ENCODE results near the gene RUFY4. TPM values are rescaled to one million over a fixed set of nuclear protein-coding genes. Genes with fewer than 3 reads are reported as not detected.

The RUFY4 gene
- total and polyA plus RNA-seq, 2 of the 13 experiments (the other 11 are each of a cell fraction or from before 2014, with no cell fraction given) = not detected

GRCh38 chr2:218041302-218042168 is 27.5 kb upstream of the RUFY4 start:
- ChIA-PET CTCF (ENCODE audit: low intra/inter-chr PET ratio, low total read pairs) (no interaction called here), POLR2A (no interaction called here)
- intact Hi-C loops (cut with micrococcal nuclease; ENCODE audit: unreplicated experiment) = no loop called here
- no peak for ATAC-seq
- TF ChIP-seq REST (IDR thresholded peaks at IDR 0.05; ENCODE audit: borderline replicate concordance in 1 of 2, low read depth in 1 of 2, low read length in 2 of 2) (no peak), MAFK (conservative IDR thresholded peaks at IDR 0.05 in 1 of 2, IDR thresholded peaks at IDR 0.05 in 1 of 2; ENCODE audit: low read length in 2 of 2) (peak; percentile 91 to 96), MAFF (IDR thresholded peaks at IDR 0.05; ENCODE audit: low read depth, low read length) (peak; percentile 94), ZNF318 (CRISPR knock-in tag; IDR thresholded peaks at IDR 0.05) (no peak)
- H3K4me1 ChIP-seq (ENCODE audit: insufficient read depth, low read length) = no peaks in the 10 kb centered on the region
- 0% methylated on average over 2 of the region's 2 CpGs for WGBS (ENCODE audit: low lambda C conversion rate)
- H2AFZ ChIP-seq (ENCODE audit: low read length) = no peak overlapping the region
- peaks cover 0 to 9% of the 10 kb centered on the region in 2 experiments; a peak in 1 of 5 replicates for H3K27me3 ChIP-seq (ENCODE audit: control insufficient read depth in 1 of 2, insufficient read depth in 2 of 2, low read length in 2 of 2)
- no peaks in the 10 kb centered on the region for H3K9me3 ChIP-seq (ENCODE audit: low read length)
- H3K4me2 ChIP-seq (ENCODE audit: low read depth, low read length) = no peak overlapping the region
- no peaks in the 10 kb centered on the region for H3K36me3 ChIP-seq (replicated peaks in 1 of 2; ENCODE audit: control insufficient read depth in 1 of 2, insufficient read depth in 2 of 2, low read length in 2 of 2)
- no peak for DNase-seq (ENCODE audit: low spot score)
- no peak overlapping the region for H3K9ac ChIP-seq (ENCODE audit: insufficient read depth, low read depth, low read length)
- no peaks in the 10 kb centered on the region for H4K20me1 ChIP-seq (ENCODE audit: insufficient read depth, low read length)
- BruUV-seq (replicated peaks) = no TSS peak
- FAIRE-seq = no peak
- in situ Hi-C loops (cut with HindIII; ENCODE audit: extremely low pct_ligation_motif_present, low pct_unique_long_range_greater_than_20kb) = no loop called here
- no peak overlapping the region for H3K27ac ChIP-seq (ENCODE audit: extremely low read length, insufficient read depth, low read length)
- no peak overlapping the region for H3K4me3 ChIP-seq (replicated peaks in 1 of 3; ENCODE audit: insufficient read depth in 1 of 3, low read depth in 2 of 3, low read length in 3 of 3)
- no peaks in the 10 kb centered on the region for H3K79me2 ChIP-seq (ENCODE audit: insufficient read depth, low read length)
